ENCODE measurements around the gene KCTD7. TPM values are rescaled to one million over a fixed set of nuclear protein-coding genes. Genes with fewer than 3 reads are reported as not detected.
"Not testable (repeated sequence)": the region's sequence is repeated elsewhere in the genome, so short reads cannot be mapped to it uniquely, and the experiment has no call there.

Gene KCTD7
- 1 to 10 TPM; 4.1 to 6.1 TPM for total RNA-seq

- Histone ChIP-seq H3K9me3 (no peaks in the 10 kb centered on the region), H3K27ac (peak within 1 kb of the TSS; percentile 88), H3K36me3 (no peaks in the 10 kb centered on the region), H3K9ac (ENCODE audit: low read depth in 2 of 2, low read length in 2 of 2) (peak within 1 kb of the TSS; percentile 90 to 94), H3K4me3 (peak within 1 kb of the TSS; percentile 64), H3K27me3 (no peaks in the 10 kb centered on the region), H3K4me1 (peaks cover 7% of the 10 kb centered on the region)
- intact Hi-C loops (cut with DNase I) = loop anchor here (1.0 kb wide), 1 partner anchor 26 kb away; no protein-coding TSS in a partner anchor
- no peak for TF ChIP-seq CTCF (IDR thresholded peaks at IDR 0.05)
- peak; percentile 97 for DNase-seq
These were observed at the start of gene KCTD7 for GRCh38 chr7:66628361-66629221. Gene KCTD7, plus strand, starts transcription at chr7:66628881. Its CDS starts 184 bp downstream, at chr7:66629065.

- H3K4me1 ChIP-seq; H3K36me3 ChIP-seq; DNase-seq; H3K27me3 ChIP-seq; H3K9me3 ChIP-seq; intact Hi-C loops (cut with DNase I); H3K27ac ChIP-seq; H3K4me3 ChIP-seq; H3K9ac ChIP-seq (ENCODE audit: low read depth in 2 of 2, low read length in 2 of 2): not testable (repeated sequence)
These were observed 48.3 kb upstream of the KCTD7 start for GRCh38 chr7:66580380-66580779.

GRCh38 chr7:66582816-66583489 is 45.7 kb upstream of the KCTD7 start:
- intact Hi-C loops (cut with DNase I); H3K4me3 ChIP-seq; H3K9ac ChIP-seq (ENCODE audit: low read depth in 2 of 2, low read length in 2 of 2); H3K27me3 ChIP-seq; H3K27ac ChIP-seq; H3K9me3 ChIP-seq; H3K36me3 ChIP-seq; DNase-seq; H3K4me1 ChIP-seq: not testable (repeated sequence)

GRCh38 chr7:66583490-66584110 is 45.1 kb upstream of the KCTD7 start:
- intact Hi-C loops (cut with DNase I) = no loop called here
- Histone ChIP-seq H3K36me3 (no peaks in the 10 kb centered on the region), H3K9ac (ENCODE audit: low read depth in 2 of 2, low read length in 2 of 2) (no peak overlapping the region), H3K27me3 (no peaks in the 10 kb centered on the region), H3K27ac (no peak overlapping the region), H3K4me1 (no peaks in the 10 kb centered on the region), H3K9me3 (no peaks in the 10 kb centered on the region), H3K4me3 (no peak overlapping the region)
- DNase-seq = no peak
- TF ChIP-seq CTCF (IDR thresholded peaks at IDR 0.05) = no peak

GRCh38 chr7:66586181-66586580 is 42.5 kb upstream of the KCTD7 start:
- H3K27me3 ChIP-seq = no peaks in the 10 kb centered on the region
- intact Hi-C loops (cut with DNase I) = loop anchor here (5.0 kb wide), 1 partner anchor 109 kb away; no protein-coding TSS in a partner anchor
- H3K4me3 ChIP-seq = no peak overlapping the region
- no peaks in the 10 kb centered on the region for H3K36me3 ChIP-seq
- no peaks in the 10 kb centered on the region for H3K9me3 ChIP-seq
- H3K4me1 ChIP-seq = no peaks in the 10 kb centered on the region
- DNase-seq = no peak
- H3K9ac ChIP-seq (ENCODE audit: low read depth in 2 of 2, low read length in 2 of 2) = no peak overlapping the region
- TF ChIP-seq CTCF (IDR thresholded peaks at IDR 0.05) = no peak
- H3K27ac ChIP-seq = no peak overlapping the region

- not testable (repeated sequence) for H3K4me1 ChIP-seq; H3K36me3 ChIP-seq; H3K27ac ChIP-seq; H3K9ac ChIP-seq (ENCODE audit: low read depth in 2 of 2, low read length in 2 of 2); H3K9me3 ChIP-seq; H3K27me3 ChIP-seq; DNase-seq; H3K4me3 ChIP-seq
- intact Hi-C loops (cut with DNase I) = loop anchor here (5.0 kb wide), 1 partner anchor 111 kb away; no protein-coding TSS in a partner anchor
These were observed 40.5 kb upstream of the KCTD7 start for GRCh38 chr7:66588226-66588625.

- not testable (repeated sequence) for H3K36me3 ChIP-seq; H3K27me3 ChIP-seq; H3K27ac ChIP-seq; DNase-seq; H3K4me3 ChIP-seq; H3K9ac ChIP-seq (ENCODE audit: low read depth in 2 of 2, low read length in 2 of 2); H3K9me3 ChIP-seq; H3K4me1 ChIP-seq
- intact Hi-C loops (cut with DNase I) = loop anchor here (5.0 kb wide), 1 partner anchor 112 kb away; no protein-coding TSS in a partner anchor
These were observed 39.7 kb upstream of the KCTD7 start for GRCh38 chr7:66588856-66589570.

GRCh38 chr7:66590302-66591057 is 38.2 kb upstream of the KCTD7 start:
- not testable (repeated sequence) for H3K9ac ChIP-seq (ENCODE audit: low read depth in 2 of 2, low read length in 2 of 2); DNase-seq; H3K27me3 ChIP-seq; H3K9me3 ChIP-seq; H3K4me1 ChIP-seq; H3K27ac ChIP-seq; H3K36me3 ChIP-seq
- intact Hi-C loops (cut with DNase I) = loop anchor here (10.0 kb wide), 1 partner anchor 64 kb away; no protein-coding TSS in a partner anchor
- H3K4me3 ChIP-seq = peak overlapping the region; percentile 93

All from colonic mucosa (tissue), 4 donors.